ENCODE data around the gene SPAG8.

SPAG8 gene, protein sequence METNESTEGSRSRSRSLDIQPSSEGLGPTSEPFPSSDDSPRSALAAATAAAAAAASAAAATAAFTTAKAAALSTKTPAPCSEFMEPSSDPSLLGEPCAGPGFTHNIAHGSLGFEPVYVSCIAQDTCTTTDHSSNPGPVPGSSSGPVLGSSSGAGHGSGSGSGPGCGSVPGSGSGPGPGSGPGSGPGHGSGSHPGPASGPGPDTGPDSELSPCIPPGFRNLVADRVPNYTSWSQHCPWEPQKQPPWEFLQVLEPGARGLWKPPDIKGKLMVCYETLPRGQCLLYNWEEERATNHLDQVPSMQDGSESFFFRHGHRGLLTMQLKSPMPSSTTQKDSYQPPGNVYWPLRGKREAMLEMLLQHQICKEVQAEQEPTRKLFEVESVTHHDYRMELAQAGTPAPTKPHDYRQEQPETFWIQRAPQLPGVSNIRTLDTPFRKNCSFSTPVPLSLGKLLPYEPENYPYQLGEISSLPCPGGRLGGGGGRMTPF

DNA sequence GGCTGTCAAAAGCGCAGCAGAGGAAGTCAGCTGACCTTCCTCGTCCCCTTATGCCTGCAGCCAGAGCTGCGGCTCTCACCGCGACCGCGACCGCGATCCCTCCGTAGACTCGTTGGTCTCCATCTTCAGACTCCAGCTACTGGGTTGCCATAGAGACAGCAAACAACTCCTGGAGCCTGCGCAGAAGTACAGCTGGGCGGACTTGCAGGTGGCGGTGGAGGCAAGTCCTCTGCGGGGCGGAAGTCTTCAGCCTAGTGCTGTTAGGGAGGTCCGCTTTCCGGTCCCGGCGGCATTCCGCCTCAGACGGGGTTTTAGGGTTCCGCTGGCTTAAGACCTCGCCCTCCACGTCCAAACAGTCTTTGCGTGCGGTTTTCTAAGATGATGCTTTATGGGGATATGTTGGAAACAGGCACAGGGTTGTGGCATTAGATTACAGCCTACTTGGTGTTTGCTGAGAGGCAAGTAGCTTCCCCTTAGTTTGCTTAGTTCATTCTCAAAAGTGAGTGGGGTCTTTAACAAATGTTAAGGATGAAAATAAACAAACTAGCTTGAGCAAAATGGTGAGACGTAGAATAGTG, at the start of gene SPAG8:
SPAG8 (minus strand) TSS at position 238 of the 578 bp plus-strand sequence; CDS start at position 123, 115 bp downstream.
- DNase-seq (ENCODE audit: low read depth in 2 of 2) = peak; percentile 90

DNA sequence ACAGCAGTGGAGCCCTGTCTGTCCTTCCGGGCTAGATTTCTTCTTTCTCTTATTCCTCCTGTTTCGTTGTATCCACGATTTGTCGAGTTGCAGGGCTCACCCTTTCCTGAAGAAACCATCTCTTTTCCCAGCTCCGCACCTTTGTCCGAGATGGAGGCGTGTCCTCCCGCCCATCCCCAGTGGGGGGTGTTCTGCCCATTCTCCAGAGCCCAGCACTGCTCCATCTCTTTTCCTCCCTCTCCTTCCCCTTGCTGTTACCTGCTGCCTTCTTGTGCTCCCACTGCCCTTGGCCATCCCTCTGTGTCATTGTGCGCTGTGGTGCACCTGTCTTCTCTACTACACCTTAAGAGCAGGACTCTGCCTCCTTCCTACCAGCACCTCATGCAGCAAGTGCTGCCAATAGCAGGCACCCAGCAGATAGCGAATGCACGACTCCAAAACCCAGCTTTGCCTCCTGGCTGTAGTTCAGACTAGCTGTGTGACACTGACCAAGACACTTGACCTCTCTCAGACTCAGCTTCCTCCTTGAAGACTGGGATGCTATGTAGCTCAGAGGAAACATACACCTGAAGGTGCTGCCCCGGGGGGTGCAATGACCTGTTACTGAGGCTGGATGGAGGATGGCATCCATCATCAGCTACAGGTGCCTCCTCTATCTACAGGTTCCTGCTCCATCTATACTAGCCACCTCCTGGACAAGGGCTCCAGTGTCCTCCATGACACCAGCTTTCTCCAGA, 49.3 kb upstream of the SPAG8 start:
- DNase-seq (ENCODE audit: low read depth in 2 of 2) = no peak

DNA sequence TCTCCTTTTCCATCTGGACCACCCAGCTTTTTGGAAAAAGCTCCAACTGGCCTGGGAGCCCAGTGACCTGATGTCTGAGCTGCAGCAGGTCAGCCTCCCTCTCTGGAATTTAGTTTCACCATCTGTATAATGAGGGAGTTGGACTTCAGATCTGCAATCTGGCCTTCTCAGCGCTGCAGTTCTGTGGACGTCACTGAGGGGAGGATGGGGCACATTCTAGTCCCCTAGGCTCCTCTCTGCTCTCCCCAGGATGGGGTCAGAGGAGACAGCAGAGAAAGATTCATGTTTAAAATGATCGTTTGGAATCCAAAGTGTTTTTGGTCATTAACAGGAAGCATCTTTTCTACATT, 47.9 kb upstream of the SPAG8 start:
- no peak for DNase-seq (ENCODE audit: low read depth in 2 of 2)

DNA sequence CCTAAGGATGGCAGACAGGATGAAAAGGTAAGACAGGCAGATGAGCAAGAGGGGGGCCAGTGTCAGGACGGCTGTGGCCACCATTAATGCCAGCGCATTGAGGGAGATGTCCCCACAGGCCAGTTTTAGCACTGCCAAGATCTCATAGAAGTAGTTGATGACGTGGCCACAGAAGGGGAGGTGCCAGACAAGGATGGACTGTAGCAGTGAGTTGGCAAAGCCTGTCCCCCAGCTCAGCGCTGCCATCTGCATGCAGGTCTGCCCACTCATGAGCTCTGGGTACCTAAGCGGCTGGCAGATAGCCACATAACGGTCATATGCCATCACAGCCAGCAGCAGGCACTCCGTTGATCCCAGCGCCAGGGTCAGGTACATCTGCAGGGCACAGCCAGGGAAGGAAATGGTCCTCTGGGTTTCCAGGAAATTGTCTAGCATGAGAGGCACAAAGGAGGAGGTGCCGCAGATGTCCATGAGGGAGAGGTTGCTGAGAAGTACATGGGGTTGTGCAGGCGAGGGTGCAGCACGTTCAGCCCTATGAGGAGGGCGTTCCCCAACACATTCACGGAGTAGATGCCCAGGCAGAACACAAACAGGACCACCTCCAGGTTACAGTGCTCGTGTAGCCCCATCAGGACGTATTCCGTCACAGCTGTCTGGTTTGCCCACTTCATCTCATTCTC, 47.4 kb upstream of the SPAG8 start:
- DNase-seq (ENCODE audit: low read depth in 2 of 2) = no peak

DNA sequence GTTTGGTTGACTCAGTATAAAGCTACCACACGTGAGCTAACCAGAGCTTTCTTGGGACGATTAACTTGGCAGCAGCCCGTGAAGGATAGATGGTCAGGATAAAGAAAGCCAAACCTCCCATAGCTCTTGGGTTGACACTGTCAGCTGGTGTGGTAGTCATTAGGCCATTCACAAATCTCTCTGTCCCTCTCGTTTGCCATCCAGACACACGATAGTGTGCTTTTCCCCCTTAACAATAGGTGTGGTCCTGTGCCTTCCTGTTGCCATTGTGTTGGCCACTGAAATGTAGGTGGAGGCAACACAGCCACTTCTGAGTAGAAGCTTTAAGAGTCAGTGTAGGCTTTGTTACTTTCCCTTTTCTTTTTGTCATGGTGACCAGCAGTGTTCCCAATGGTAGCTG, 46.4 kb upstream of the SPAG8 start:
- no peak for DNase-seq (ENCODE audit: low read depth in 2 of 2)

DNA sequence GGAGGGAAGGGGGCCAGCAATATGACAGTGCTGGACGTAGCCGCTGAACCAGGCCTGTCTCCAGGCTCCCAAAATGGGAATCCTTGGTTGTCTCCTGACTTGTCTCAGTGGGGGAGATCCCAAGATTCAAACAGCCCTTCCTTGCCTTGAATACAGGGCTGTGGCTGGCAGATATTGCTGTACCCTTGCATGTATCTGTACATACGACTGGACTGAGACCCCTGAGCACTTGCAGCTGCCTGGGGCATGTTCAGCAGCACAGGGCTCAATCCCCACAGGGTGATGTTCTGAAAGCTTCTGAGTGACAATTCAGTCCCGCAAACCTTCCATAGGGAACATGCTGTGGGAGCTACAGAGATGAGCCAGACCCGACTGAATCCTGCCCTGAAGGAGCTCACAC, 44.8 kb upstream of the SPAG8 start:
- DNase-seq (ENCODE audit: low read depth in 2 of 2) = no peak

DNA sequence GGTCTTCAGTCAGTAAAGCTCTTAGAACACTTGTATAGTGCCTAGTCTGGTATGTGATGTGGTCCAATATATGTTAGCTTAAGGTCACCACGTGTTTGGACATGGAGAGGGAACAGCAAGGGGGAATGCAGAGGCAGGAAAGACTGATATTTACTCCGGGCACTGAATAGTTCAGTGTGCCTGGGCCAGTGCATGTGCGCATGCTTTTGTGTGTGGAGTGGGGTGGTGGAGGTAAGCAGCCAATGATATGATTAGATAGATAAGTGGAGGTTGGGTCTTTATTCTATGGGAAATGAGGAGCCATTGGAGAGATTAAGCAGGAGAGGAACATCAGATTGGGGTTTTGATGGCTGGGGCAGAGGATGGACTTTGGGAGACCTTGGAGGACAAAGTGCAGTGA, 44.1 kb upstream of the SPAG8 start:
- no peak for DNase-seq (ENCODE audit: low read depth in 2 of 2)

DNA sequence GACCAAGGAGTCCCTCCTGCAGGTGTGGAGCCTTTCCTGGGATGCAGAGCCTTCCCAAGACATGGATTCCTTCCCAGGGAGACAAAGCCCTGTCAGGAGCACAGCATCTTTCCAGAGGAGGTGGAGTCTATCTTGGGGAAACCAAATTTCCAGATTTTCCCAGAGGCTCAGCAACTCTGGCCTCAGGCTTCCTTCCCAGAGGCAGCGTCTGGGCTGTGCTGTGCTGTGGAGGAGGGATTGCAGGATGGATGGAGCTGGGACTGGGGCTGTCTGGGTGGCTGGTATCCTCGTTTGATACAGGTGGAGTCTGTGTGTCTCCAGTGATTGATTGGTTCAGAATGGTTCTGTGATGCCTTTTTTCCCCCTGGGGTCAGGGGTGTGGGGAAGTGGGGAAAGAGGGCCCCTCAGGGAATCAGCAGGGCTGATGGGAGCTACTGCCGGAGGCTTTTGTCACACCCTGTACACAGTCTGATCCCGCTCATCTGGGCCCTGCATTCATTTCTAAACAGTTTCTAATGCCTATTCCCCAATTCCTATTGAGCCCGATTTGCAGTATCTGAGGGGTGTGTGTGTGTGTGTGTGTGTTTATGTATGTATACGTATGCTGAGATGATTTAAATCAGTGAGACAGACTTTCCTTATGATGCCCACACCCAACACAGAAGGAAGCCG, 42.2 kb upstream of the SPAG8 start:
- no peak for DNase-seq (ENCODE audit: low read depth in 2 of 2)

DNA sequence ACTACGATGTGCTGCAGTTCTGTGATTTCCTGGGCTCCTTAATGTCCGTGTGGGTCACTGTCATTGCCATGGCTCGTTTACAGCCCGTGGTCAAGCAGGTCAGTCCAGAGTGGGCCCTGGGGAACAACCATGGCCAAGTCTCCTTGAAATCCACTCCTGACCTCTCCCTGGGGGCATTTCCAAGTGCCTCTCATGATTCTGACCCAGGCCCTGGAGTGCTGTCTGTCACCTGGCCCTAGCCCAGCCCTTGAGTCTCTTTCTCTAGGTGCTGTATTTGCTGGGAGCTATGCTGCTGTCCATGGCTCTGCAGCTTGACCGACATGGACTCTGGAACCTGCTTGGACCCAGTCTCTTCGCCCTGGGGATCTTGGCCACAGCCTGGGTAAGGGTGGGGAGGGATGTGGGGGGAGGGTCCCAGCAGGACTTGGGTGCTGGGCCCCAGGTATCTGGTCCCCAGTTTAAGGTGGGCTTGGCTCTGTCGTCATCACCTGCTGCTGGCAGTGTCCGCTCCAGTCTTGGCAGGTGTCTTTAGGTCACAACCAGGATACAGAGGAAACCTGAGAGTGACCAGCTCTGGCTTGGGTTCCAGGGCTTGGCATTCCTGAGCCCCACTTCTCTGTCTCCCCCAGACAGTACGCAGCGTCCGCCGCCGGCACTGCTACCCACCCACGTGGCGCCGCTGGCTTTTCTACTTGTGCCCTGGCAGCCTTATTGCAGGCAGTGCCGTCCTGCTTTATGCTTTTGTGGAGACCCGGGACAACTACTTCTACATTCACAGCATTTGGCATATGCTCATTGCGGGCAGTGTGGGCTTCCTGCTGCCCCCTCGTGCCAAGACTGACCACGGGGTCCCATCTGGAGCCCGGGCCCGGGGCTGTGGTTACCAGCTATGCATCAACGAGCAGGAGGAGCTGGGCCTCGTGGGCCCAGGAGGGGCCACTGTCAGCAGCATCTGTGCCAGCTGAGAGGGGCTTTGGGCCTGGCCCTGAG, 41.1 kb upstream of the SPAG8 start:
- DNase-seq (ENCODE audit: low read depth in 2 of 2) = no peak

DNA sequence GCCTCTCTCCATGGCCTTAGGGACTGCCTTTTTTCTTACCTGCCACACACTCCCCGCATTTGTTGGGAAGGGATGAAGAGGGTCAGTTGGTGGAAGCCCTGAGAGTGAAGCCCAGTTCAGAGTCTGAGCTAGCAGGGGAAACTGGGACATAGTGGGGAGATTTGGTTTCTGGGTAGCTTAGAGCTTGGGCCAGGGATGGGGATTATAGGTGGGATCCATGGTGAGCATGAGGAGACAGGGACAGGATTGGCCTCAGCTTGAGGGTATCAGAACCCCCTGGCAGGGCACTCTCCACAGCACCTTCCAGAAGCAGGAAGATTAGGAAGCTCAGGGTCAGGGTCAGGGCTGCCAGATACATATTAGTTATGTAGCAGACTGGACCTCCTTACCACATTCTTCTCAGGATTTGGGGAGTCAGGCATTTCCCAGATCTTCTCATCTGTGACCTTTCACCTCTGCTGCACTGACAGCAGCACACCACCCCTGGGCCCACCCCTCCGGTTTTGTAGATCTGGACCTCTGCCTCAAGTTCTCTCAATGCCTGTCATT, 40.3 kb upstream of the SPAG8 start:
- DNase-seq (ENCODE audit: low read depth in 2 of 2) = no peak

DNA sequence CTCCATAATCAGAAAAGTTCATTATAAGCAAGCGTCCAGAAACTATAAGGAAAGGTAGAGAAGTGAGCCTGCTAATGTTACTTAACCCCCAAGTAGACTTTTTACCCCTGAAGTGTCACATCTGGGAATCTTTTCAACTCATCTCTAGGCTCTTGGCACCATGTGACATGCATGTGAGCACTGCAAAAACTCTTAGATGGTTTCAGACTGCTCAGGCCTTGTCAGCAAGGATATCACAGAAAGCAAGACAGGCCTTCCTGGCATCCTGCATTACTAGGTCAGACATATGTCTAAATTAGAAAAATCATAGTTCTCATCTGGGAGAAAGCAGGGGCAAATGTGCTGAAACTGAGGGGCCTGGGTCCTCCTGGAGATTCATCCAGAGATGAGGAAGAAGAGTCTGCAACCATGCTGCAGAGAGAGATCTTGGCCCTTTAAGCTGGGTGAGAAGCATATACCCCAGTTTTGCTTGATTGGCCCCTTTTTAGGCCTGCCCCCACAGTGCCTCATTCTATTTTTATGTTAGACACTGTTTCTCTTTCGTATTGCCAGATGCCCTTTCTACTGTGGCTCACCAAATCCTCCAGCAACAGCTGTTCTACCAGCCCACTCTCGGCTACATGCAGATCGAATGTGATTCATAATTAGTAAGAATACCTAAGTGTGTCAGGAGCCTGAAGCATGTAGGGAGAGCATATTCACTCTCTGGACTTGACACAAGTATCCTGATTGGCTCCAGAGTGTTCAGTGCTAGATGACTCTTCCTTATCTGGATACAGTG, 35.9 kb upstream of the SPAG8 start:
- no peak for DNase-seq (ENCODE audit: low read depth in 2 of 2)

DNA sequence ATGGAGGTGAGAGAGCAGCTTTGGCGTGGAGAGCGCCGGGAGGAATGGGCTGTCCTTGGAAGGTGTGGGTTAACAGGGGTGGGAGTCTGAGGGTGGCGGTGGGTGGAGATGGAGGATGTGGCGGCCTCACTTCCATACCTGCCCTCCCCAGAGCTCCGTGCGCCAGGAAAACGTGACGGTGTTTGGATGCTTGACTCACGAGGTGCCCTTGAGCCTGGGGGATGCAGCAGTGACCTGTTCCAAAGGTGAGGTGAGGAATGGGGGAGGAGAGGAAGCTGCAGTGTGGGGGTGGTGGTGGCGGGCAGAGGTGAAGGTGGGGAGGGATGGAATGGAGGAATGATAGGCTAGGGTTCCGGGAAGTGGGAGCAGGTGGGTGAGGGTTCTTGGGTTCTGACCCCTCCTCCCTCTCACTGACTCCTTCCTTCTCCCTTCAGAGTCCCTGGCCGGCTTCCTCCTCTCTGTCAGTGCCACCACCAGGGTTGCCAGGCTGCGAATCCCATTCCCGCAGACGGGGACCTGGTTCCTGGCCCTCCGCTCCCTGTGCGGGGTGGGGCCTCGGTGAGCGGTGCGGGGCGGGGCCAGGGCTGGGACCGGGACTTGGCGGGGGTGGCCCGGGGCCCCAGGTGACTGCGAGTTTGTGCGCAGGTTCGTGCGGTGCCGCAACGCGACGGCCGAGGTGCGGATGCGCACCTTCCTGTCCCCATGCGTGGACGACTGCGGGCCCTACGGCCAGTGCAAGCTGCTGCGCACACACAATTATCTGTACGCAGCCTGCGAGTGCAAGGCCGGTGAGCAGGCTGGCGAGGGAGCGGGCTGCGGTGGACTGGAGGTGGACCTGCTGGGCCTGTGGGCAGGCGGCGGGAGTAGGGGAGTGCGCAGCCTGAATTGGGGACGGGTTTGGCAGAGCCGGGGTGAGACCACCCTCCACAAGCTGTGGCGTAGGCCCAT, 34.0 kb upstream of the SPAG8 start:
- DNase-seq (ENCODE audit: low read depth in 2 of 2) = no peak

DNA sequence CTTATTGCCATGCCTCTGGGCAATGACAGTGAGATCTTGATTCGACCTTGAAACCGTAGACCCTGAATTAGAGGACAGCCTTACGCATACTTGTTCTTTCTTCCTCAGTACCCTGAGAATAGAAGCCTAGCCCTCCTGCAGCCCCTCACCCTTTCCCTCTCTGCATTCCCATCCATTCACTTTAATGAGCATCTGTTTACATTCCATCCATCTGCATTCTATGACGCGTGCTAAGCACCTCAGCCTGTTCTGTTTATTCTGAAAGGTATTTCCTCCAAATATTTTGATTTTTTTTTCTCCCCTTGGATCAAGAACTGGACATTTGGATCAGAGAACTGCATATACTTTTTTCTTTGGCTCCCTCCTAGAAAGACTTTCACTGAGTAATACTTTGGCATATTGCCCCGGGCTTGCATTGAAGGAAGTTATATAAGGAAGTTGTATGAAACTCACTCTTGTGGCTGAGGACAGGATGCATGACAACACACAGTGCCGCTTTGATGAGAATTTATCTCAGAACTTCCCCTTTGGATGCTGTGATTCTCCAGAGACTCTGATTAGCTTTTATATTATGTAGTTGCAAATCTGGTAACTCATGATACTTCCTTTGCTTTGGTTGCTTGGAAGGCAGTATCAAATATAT, 32.7 kb upstream of the SPAG8 start:
- no peak for DNase-seq (ENCODE audit: low read depth in 2 of 2)

DNA sequence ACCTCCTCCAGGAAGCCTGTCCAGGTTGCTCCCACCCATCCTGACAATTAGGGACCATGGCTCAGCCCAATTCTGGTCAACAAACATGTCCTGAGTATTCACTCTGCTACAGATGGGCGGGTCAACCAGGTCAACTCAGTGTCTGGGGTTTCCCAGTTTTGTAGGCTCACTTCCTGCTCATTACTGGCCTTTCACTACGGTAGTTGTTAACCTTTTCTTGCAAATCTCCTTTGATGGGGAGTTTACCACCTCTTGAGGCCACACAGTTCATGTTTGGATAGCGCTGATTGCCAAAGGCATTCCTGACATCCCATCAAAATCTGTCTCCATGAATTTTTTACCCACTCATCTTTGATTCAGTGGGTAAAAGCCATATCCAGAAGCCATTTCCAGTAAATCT, 30.7 kb upstream of the SPAG8 start:
- no peak for DNase-seq (ENCODE audit: low read depth in 2 of 2)

DNA sequence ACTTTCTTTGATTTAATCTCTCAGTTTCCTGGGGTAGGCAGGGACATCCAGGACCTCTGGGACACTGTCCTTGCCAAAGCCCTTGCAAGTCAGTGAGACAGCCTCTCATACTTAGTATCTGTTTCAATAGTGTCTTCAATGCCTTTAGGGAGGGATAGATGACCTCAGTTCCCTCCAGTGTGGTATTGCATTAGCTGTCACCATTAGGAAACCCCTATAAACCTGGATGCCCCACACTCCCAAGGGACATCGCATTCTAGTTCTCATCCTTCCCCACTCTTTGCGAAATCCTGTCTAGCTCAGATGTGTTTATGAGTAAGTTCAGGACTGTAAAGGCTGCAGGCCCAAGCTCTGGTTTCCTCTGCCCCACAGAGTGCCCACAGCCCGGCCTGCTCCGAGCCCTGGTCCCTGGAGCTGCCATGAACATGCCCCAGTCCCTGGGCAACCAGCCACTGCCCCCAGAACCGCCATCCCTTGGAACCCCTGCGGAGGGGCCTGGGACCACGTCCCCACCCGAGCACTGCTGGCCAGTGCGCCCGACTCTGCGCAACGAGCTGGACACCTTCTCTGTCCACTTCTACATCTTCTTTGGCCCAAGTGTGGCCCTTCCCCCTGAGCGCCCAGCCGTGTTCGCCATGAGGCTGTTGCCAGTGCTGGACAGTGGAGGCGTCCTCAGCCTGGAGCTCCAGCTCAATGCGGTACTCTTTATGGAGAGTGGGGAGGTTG, 30.1 kb upstream of the SPAG8 start:
- DNase-seq (ENCODE audit: low read depth in 2 of 2) = no peak

DNA sequence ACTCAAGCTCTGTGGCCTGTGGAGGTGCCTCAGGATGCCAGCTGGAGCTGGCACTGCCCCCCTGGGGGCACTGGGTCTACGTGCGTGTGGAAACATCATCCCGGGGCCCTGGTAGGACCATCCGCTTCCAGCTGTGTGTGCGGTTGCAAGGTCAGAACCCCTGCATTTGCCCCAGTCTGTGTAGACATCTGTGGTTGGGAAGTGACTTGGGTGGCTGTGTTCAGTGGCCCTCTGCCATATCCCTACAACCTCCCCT, 29.5 kb upstream of the SPAG8 start:
- no peak for DNase-seq (ENCODE audit: low read depth in 2 of 2)

DNA sequence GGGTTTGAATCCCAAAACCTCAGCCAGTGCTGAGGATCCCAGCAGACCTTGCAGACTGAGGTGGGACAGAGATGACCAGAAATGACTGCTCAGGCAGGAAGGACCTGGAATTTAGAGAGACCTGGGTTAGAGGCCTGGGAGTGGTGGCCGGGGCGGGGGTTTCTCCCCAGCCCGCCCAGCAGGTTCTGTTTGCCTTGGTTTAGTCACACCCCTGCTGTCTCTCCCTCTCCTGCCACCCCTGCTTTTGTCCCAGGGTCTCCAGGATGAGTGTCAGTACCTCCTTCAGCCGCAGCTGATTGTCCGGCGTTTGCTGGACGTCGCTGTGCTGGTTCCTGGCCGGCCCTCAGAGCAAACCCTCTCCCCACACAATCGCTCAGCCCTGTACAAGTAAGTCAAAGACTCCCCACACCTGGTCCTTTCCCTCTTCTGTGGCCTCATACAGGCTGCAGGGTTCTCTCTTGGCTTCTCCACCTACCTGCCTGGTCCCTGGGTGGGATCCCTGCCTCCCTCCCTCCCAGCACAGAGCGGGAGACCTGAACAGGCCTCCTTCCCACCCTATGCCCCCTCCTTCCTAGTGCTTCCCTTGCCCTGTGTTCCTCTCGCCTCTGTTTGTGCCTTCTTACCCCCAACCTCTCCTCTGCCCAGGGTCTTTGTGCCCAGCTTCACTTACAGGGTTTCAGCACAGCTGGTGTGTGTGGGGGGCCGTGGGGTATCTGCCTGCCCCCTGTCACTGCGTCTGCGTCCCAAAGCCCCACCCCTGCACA, 29.0 kb upstream of the SPAG8 start:
- no peak for DNase-seq (ENCODE audit: low read depth in 2 of 2)
